Measurements from ENCODE around the gene SLC16A7.

SLC16A7 gene

GRCh38 chr12:59668674-59669073 lies 72.8 kb downstream of the SLC16A7 start:
- no peak for DNase-seq (ENCODE audit: low read depth)

GRCh38 chr12:59672273-59672672 lies 76.4 kb downstream of the SLC16A7 start:
- DNase-seq (ENCODE audit: low read depth): no peak

- DNase-seq (ENCODE audit: low read depth): no peak
Observed at GRCh38 chr12:59675461-59675860, 79.6 kb downstream of the SLC16A7 start.

- no peak for DNase-seq (ENCODE audit: low read depth)
Observed at GRCh38 chr12:59677857-59678256, 82.0 kb downstream of the SLC16A7 start.

DNA sequence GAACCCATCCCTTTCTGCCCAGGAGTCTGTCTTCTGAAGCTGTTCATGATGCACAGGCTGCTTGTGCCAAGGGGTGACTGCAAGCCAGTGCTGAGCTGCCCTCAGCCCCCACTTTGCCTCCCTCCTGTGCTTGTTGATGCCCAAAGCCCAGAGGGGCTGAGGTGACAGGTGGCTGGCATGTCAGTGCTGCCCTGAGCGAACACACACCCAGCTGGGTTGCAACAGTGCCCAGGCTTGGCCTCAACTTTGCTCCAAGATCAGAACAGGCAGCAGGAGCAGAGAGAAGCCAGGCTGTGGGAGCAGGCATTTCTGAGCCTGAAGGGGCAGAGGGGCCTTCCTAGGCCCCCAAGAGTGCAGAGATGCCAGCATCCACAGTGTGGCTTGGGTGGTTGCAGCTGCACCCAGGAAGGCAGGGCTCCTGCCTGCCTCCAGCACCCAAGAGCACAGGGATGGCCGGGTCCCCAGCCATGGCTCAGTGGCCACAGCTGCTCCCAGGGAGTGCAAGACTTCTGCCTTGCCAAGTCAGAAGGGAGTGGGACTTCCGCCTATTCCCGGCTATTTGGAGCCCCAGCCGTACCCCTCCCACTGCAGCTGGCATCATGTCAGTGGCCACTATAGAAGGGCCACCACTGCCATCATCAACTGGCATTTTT lies 83.1 kb downstream of the SLC16A7 start:
- DNase-seq (ENCODE audit: low read depth): no peak

DNA sequence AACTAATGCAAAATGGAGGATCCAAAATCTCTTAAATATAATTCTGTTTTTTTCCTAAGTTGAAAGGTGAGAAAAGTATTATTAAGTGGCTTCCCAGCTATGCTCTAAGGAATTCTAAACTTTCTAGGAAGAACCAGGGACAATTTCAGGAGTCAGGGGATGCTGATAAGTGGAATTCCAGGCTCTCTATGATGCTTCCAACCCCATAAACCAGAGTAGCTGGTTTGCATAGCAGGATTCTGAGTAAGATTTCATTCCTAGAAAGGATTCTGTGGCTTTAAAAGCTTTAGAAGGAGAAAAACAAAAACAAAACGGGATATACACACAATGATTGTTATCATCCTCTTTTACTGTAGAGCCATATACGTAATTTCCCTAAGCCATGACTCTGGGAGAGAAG lies 93.9 kb downstream of the SLC16A7 start:
- DNase-seq (ENCODE audit: low read depth): no peak

GRCh38 chr12:59695379-59695778 lies 99.5 kb downstream of the SLC16A7 start:
- DNase-seq (ENCODE audit: low read depth): no peak

DNA sequence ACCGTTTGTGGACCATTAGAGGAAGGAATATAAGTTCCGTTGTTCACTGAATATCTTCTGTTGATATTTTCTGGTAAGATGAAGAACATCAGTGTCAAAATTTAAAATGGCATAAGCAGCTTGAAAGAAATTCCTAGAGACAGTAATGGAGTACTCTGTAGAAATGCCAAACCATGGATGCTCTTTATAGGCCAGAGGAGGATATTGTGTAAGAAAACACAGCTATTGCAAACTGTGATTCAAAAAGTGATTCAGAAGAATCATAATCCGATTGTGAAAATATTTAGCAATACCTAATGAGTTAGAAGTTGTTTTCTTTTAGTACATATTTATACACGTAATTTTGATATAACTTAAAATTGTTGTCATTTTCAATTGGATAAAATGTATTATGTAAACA lies 102.8 kb downstream of the SLC16A7 start:
- DNase-seq (ENCODE audit: low read depth): no peak

- DNase-seq (ENCODE audit: low read depth): no peak
Observed at GRCh38 chr12:59699421-59700152, 103.8 kb downstream of the SLC16A7 start.

DNA sequence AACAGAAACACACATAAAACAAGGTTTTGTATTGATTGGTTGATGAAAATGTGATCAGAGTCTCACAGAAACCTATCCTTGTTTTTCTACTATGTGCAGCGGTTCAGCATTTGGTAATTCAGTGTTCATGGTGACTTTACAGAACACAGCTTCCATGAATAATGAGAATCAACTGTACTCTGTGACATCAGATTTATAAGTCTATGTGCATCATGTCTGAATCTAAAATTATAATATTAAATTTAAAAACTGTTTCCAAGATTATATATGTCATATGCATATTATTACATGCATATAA lies 104.3 kb downstream of the SLC16A7 start:
- no peak for DNase-seq (ENCODE audit: low read depth)

DNA sequence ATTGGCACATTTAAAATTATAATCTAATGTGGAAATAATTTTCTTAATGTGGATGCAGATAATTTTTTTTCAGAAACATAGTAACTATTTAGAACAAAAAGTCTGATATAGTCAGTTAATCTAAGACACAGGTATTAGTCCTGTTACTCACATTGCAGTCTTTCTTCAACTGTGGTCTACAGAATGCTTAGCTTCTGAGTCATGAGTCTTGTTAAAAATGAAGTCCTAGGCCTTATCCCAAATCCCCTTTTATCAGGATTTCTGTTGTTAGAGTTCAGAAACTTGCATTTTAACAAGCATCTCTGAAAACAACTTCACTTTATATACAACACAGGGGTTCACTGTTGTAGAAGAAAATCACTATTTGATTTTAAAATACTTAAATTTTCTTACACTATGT lies 112.2 kb downstream of the SLC16A7 start:
- DNase-seq (ENCODE audit: low read depth): no peak

DNA sequence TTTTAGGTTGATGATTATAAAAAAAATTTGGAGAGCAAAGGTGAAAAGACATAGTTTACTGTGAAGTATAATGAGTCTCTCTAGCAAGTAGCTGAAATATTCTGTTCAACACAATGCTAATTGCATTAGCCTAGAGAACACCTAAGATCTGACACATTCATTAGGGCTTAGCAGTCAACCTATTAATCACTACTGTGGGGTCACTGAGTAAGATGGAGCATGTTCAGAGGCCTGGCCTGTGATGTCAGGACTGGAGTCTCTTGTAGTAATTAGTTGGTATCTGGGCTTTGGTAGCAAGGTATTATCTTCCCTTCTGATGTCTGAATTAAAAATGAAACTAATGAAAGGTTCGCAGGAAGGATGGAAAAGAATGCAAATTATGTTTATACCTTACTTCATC lies 112.7 kb downstream of the SLC16A7 start:
- no peak for DNase-seq (ENCODE audit: low read depth)

DNA sequence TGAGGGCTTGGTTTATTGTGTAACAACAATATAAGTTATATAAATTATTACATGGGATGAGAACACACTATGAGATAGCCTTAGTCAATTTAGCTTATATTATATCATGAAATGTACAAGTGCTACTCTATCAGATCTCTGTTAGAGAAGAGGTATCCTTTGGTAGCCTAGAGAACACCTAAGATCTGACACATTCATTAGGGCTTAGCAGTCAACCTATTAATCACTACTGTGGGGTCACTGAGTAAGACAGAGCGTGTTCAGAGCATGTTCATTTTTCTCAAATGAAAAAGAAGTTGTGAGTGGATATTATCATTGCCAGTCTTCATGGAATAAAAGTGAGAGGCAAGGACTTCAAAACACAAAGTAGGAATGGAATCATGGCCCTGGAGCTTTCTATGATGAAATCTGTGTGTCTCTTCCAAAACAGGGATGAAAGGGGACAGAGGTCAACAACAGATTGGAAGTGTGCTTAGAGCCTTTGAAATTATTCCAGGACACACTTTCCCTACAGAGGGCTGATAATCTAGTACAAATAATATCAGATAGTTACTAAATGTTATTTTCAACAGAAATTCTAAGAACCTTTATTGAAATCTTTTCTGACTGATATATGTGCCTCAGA lies 114.3 kb downstream of the SLC16A7 start:
- DNase-seq (ENCODE audit: low read depth): no peak

- no peak for DNase-seq (ENCODE audit: low read depth)
Observed at GRCh38 chr12:59710964-59711363, 115.1 kb downstream of the SLC16A7 start.

- no peak for DNase-seq (ENCODE audit: low read depth)
Observed at GRCh38 chr12:59715434-59715833, 119.6 kb downstream of the SLC16A7 start.

GRCh38 chr12:59716043-59716442 lies 120.2 kb downstream of the SLC16A7 start:
- DNase-seq (ENCODE audit: low read depth): no peak

DNA sequence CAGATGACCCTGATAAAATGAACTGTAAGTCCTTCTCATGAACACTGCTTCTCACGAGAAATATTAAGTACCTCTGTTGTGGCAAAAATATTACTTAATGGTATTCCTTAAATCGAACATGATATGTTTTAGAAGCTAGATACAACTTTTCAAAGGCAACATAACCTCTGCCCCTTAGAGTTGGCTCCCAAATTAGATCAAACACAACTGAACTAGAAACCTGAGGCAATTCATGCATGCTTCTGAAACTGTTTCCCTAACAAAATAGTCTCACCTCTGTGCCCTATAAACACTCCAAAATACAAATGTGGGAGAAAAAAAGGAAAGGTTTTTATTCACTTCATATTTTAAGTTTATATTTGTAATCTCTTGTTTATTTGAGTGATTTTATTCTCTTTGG lies 121.6 kb downstream of the SLC16A7 start:
- no peak for DNase-seq (ENCODE audit: low read depth)

GRCh38 chr12:59719701-59720100 lies 123.9 kb downstream of the SLC16A7 start:
- no peak for DNase-seq (ENCODE audit: low read depth)

DNA sequence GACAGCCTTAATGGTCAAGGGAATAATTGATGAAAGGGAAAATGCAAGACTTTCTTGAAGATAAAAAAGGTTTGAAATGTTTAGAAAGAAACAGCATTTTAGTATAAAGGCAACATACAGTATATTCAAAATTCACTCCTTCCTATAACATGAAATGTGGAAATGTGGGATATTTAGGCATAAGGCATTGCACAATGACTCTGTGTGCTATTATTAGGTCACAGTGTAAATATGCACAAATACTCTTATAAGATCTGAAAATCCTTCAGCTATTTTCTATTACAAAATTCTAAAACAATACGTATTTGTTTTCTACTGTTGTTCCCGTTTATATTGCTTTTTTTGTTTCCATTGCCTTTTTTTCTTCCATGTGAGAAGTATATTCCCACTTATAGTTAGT lies 127.7 kb downstream of the SLC16A7 start:
- DNase-seq (ENCODE audit: low read depth): no peak

- no peak for DNase-seq (ENCODE audit: low read depth)
Observed at GRCh38 chr12:59724011-59724695, 128.3 kb downstream of the SLC16A7 start.

DNA sequence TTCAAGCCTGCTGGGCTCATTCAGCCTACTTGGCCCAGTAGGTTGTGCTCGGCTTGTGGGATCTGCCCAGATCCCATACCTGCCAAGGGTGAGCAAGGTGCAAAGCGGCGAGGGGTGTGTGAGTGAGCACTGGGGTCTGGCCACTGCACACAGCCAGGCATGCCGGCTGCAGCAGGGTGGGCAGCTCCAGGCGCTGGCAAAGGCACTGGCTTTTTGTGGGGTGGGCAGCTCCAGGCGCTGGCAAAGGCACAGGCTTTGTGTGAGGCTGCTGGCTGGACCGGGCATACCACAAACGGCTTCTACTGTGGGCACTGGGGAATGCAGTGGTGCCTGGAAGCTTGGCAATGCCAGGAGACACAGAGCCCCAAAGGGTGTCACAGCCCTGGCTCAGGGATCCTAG lies 137.4 kb downstream of the SLC16A7 start:
- DNase-seq (ENCODE audit: low read depth): no peak

DNA sequence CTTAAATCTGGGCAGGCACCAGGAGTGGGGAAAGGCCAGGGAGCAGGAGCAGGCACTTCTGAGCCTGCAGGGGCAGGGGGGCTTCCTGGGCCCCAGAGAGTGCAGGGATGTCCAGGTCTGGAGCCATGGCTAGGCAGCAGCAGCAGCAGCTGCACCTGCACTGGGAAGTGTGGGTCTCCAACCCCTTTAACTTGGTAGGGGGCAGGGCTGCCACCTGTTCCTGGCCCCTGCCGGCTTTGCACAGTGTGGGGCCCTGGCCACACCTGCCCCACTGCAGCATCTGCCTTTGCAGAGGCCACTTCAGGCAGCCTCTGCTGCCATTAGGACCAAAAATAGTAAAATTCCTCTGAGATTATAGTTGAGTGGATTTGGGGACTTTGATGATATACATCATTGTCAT lies 138.5 kb downstream of the SLC16A7 start:
- no peak for DNase-seq (ENCODE audit: low read depth)

- no peak for DNase-seq (ENCODE audit: low read depth)
Observed at GRCh38 chr12:59735231-59735630, 139.4 kb downstream of the SLC16A7 start.
